Small intestine (tissue), 4 donors: ENCODE measurements around the gene CFAP210. TPM values are rescaled to one million over a fixed set of nuclear protein-coding genes. Genes with fewer than 3 reads are reported as not detected.

Source experiments
- polyA plus RNA-seq, 4 donors: library from polyadenylated mRNA; stranded (reverse) in 3 of 4; unstranded in 1 of 4; fragments of 200-250 nt in 3 of 4; fragments of 120-200 nt in 1 of 4; gene quantifications; one replicate each; pipeline versions ENCODE4 v1.2.1 to v1.2.3, GENCODE V29; 2013
- donor health status: healthy with polysubstance abuse.
- donor health status: Bipolar disorder and iron deficiency.
- donor health status: healthy.

CFAP210 gene
- polyA plus RNA-seq, 4 donors, result 0.09 to 0.27 TPM; not detected in 2

Other genes starting within 250 kb of the CFAP210 start
- 1 to 10 TPM in 2 of 4 donors, under 1 TPM in 2; 0.81 to 4.2 (median 1.8) TPM for gene BBS5, start 214.9 kb downstream of the CFAP210 start, polyA plus RNA-seq
- gene KLHL41, start 184.7 kb downstream of the CFAP210 start, polyA plus RNA-seq, result 1 to 10 TPM in 3 of 4 donors, under 1 TPM in 1; 0.31 to 9.3 (median 2.1) TPM
- 100 to 1,000 TPM in 1 of 4 donors, 10 to 100 TPM in 3; 32.1 to 110 (median 52.6) TPM for gene FASTKD1, start 120.5 kb downstream of the CFAP210 start, polyA plus RNA-seq
- 10 to 100 TPM; 33.5 to 72.9 (median 50.8) TPM for gene PPIG, start 110.1 kb downstream of the CFAP210 start, polyA plus RNA-seq
- 10 to 100 TPM in 1 of 4 donors, 1 to 10 TPM in 3; 3.8 to 22.1 (median 5.3) TPM for gene PHOSPHO2, start 64 bp upstream of the CFAP210 start, polyA plus RNA-seq
- gene KLHL23, start 39.4 kb upstream of the CFAP210 start, polyA plus RNA-seq, result 10 to 100 TPM in 1 of 4 donors, 1 to 10 TPM in 3; 3.2 to 37.6 (median 5.4) TPM
- 100 to 1,000 TPM in 1 of 4 donors, 10 to 100 TPM in 3; 47.6 to 115 (median 67.4) TPM for gene SSB, start 104.5 kb upstream of the CFAP210 start, polyA plus RNA-seq
- gene METTL5, start 130.5 kb upstream of the CFAP210 start, polyA plus RNA-seq, result 10 to 100 TPM; 44.3 to 75.8 (median 51.2) TPM
- gene UBR3, start 133.0 kb upstream of the CFAP210 start, polyA plus RNA-seq, result 10 to 100 TPM in 2 of 4 donors, 1 to 10 TPM in 2; 8.1 to 21.6 (median 10.1) TPM